GM23338 (cell line): ENCODE results near the gene TRIP10.

Experiments
- CREB1 ChIP-seq: fragments of 250-450 bp; sonication (Bioruptor Pico); IDR thresholded peaks from 2 replicates; pipeline ENCODE4 v1.5.0; 2020; ENCODE audit warnings: low read depth, mild to moderate bottlenecking, moderate library complexity
- EZH2 ChIP-seq: fragments of 200-600 bp; sonication (generic); IDR thresholded peaks from one replicate; pipeline ENCODE4 v1.8.0; 2017; ENCODE audit warnings: antibody characterized with exemption, mild to moderate bottlenecking, low read depth; ENCODE audit not compliant: unreplicated experiment
- EZH2phosphoT487 ChIP-seq: fragments of 200-600 bp; sonication (generic); IDR thresholded peaks from one replicate; pipeline ENCODE4 v1.8.1; 2018; ENCODE audit warnings: antibody characterized with exemption; ENCODE audit not compliant: unreplicated experiment
- POLR2AphosphoS5 ChIP-seq: IDR thresholded peaks from 2 replicates; pipeline ENCODE4 v1.6.1; 2016; ENCODE audit warnings: antibody characterized with exemption, low read depth
- ZNF331 ChIP-seq: fragments of 250-450 bp; sonication (Bioruptor Pico); IDR thresholded peaks from 2 replicates; pipeline ENCODE4 v1.5.0; 2020; ENCODE audit warnings: low read depth, mild to moderate bottlenecking, moderate library complexity
- TF ChIP-seq, protein P1 (sequence below), 2 experiments: fragments of 200-600 bp in 1 of 2; sonication (generic) in 1 of 2; conservative IDR thresholded peaks; 2 replicates each; pipeline versions ENCODE4 v1.5.1 to v1.6.1; 2016 to 2017; ENCODE audit warnings: antibody characterized with exemption in 2 of 2, low read depth in 2 of 2, mild to moderate bottlenecking in 2 of 2, moderate library complexity in 1 of 2
- TF ChIP-seq, protein P2 (sequence below): IDR thresholded peaks from 2 replicates; pipeline ENCODE4 v1.6.1; 2016; ENCODE audit warnings: antibody characterized with exemption
- TF ChIP-seq, protein P3 (sequence below): fragments of 250-450 bp; sonication (Bioruptor Pico); IDR thresholded peaks from 2 replicates; pipeline ENCODE4 v1.5.0; 2020; ENCODE audit warnings: mild to moderate bottlenecking, moderate library complexity
- TF ChIP-seq, protein P4 (sequence below): IDR thresholded peaks from one replicate; pipeline ENCODE4 v1.6.1; 2018; ENCODE audit warnings: antibody characterized with exemption; ENCODE audit not compliant: unreplicated experiment

DNA sequence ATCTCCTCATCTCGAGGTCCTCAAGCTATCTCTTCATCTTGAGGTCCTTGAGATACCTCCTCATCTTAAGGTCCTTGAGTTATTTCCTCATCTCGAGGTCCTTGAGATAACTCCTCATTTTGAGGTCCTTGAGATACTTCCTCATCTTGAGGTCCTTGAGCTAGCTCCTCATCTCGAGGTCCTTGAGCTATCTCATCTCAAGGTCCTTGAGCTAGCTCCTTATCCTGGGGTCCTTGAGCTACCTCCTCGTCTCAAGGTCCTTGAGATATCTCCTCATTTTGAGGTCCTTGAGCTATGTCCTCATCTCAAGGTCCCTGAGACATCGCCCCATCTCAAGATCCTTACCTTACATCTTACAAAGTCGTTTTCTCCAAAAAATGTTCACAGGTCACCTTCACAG is 51.8 kb downstream of the TRIP10 start:
- TF ChIP-seq EZH2phosphoT487 (no peak), EZH2 (no peak), POLR2AphosphoS5 (no peak), ZNF331 (CRISPR knock-in tag) (no peak), CREB1 (CRISPR knock-in tag) (no peak)
- TF ChIP-seq, protein P1, sequence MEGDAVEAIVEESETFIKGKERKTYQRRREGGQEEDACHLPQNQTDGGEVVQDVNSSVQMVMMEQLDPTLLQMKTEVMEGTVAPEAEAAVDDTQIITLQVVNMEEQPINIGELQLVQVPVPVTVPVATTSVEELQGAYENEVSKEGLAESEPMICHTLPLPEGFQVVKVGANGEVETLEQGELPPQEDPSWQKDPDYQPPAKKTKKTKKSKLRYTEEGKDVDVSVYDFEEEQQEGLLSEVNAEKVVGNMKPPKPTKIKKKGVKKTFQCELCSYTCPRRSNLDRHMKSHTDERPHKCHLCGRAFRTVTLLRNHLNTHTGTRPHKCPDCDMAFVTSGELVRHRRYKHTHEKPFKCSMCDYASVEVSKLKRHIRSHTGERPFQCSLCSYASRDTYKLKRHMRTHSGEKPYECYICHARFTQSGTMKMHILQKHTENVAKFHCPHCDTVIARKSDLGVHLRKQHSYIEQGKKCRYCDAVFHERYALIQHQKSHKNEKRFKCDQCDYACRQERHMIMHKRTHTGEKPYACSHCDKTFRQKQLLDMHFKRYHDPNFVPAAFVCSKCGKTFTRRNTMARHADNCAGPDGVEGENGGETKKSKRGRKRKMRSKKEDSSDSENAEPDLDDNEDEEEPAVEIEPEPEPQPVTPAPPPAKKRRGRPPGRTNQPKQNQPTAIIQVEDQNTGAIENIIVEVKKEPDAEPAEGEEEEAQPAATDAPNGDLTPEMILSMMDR (conservative IDR thresholded peaks at IDR 0.05; ENCODE audit: low read depth in 2 of 2): no peak
- TF ChIP-seq, protein P2, sequence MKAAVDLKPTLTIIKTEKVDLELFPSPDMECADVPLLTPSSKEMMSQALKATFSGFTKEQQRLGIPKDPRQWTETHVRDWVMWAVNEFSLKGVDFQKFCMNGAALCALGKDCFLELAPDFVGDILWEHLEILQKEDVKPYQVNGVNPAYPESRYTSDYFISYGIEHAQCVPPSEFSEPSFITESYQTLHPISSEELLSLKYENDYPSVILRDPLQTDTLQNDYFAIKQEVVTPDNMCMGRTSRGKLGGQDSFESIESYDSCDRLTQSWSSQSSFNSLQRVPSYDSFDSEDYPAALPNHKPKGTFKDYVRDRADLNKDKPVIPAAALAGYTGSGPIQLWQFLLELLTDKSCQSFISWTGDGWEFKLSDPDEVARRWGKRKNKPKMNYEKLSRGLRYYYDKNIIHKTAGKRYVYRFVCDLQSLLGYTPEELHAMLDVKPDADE: no peak
- TF ChIP-seq, protein P3, sequence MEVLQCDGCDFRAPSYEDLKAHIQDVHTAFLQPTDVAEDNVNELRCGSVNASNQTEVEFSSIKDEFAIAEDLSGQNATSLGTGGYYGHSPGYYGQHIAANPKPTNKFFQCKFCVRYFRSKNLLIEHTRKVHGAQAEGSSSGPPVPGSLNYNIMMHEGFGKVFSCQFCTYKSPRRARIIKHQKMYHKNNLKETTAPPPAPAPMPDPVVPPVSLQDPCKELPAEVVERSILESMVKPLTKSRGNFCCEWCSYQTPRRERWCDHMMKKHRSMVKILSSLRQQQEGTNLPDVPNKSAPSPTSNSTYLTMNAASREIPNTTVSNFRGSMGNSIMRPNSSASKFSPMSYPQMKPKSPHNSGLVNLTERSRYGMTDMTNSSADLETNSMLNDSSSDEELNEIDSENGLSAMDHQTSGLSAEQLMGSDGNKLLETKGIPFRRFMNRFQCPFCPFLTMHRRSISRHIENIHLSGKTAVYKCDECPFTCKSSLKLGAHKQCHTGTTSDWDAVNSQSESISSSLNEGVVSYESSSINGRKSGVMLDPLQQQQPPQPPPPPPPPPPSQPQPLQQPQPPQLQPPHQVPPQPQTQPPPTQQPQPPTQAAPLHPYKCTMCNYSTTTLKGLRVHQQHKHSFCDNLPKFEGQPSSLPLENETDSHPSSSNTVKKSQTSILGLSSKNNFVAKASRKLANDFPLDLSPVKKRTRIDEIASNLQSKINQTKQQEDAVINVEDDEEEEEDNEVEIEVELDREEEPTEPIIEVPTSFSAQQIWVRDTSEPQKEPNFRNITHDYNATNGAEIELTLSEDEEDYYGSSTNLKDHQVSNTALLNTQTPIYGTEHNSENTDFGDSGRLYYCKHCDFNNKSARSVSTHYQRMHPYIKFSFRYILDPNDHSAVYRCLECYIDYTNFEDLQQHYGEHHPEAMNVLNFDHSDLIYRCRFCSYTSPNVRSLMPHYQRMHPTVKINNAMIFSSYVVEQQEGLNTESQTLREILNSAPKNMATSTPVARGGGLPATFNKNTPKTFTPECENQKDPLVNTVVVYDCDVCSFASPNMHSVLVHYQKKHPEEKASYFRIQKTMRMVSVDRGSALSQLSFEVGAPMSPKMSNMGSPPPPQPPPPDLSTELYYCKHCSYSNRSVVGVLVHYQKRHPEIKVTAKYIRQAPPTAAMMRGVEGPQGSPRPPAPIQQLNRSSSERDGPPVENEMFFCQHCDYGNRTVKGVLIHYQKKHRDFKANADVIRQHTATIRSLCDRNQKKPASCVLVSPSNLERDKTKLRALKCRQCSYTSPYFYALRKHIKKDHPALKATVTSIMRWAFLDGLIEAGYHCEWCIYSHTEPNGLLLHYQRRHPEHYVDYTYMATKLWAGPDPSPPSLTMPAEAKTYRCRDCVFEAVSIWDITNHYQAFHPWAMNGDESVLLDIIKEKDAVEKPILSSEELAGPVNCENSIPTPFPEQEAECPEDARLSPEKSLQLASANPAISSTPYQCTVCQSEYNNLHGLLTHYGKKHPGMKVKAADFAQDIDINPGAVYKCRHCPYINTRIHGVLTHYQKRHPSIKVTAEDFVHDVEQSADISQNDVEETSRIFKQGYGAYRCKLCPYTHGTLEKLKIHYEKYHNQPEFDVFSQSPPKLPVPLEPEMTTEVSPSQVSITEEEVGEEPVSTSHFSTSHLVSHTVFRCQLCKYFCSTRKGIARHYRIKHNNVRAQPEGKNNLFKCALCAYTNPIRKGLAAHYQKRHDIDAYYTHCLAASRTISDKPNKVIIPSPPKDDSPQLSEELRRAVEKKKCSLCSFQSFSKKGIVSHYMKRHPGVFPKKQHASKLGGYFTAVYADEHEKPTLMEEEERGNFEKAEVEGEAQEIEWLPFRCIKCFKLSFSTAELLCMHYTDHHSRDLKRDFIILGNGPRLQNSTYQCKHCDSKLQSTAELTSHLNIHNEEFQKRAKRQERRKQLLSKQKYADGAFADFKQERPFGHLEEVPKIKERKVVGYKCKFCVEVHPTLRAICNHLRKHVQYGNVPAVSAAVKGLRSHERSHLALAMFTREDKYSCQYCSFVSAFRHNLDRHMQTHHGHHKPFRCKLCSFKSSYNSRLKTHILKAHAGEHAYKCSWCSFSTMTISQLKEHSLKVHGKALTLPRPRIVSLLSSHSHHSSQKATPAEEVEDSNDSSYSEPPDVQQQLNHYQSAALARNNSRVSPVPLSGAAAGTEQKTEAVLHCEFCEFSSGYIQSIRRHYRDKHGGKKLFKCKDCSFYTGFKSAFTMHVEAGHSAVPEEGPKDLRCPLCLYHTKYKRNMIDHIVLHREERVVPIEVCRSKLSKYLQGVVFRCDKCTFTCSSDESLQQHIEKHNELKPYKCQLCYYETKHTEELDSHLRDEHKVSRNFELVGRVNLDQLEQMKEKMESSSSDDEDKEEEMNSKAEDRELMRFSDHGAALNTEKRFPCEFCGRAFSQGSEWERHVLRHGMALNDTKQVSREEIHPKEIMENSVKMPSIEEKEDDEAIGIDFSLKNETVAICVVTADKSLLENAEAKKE (CRISPR knock-in tag): no peak
- TF ChIP-seq, protein P4, sequence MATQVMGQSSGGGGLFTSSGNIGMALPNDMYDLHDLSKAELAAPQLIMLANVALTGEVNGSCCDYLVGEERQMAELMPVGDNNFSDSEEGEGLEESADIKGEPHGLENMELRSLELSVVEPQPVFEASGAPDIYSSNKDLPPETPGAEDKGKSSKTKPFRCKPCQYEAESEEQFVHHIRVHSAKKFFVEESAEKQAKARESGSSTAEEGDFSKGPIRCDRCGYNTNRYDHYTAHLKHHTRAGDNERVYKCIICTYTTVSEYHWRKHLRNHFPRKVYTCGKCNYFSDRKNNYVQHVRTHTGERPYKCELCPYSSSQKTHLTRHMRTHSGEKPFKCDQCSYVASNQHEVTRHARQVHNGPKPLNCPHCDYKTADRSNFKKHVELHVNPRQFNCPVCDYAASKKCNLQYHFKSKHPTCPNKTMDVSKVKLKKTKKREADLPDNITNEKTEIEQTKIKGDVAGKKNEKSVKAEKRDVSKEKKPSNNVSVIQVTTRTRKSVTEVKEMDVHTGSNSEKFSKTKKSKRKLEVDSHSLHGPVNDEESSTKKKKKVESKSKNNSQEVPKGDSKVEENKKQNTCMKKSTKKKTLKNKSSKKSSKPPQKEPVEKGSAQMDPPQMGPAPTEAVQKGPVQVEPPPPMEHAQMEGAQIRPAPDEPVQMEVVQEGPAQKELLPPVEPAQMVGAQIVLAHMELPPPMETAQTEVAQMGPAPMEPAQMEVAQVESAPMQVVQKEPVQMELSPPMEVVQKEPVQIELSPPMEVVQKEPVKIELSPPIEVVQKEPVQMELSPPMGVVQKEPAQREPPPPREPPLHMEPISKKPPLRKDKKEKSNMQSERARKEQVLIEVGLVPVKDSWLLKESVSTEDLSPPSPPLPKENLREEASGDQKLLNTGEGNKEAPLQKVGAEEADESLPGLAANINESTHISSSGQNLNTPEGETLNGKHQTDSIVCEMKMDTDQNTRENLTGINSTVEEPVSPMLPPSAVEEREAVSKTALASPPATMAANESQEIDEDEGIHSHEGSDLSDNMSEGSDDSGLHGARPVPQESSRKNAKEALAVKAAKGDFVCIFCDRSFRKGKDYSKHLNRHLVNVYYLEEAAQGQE: no peak
